Subcutaneous adipose tissue (tissue), 4 donors: ENCODE measurements around the gene POR. TPM values are rescaled to one million over a fixed set of nuclear protein-coding genes. Genes with fewer than 3 reads are reported as not detected.

Experiments used
- total RNA-seq, 4 donors: library from RNA; depleted of rRNA; stranded (reverse); fragments of >200 nt; gene quantifications; one replicate each; pipeline ENCODE4 v1.1.0, GENCODE V29; 2016
- TF ChIP-seq, protein P1 (sequence below): fragments of 450-650 bp; IDR thresholded peaks from one replicate; pipeline ENCODE4 v1.5.1; 2016; ENCODE audit warnings: low read depth, mild to moderate bottlenecking, control low read depth, antibody characterized with exemption, moderate library complexity

The POR gene
- total RNA-seq, 4 donors from 2014 or later, result 72.2 to 107 (median 79.5) TPM

DNA sequence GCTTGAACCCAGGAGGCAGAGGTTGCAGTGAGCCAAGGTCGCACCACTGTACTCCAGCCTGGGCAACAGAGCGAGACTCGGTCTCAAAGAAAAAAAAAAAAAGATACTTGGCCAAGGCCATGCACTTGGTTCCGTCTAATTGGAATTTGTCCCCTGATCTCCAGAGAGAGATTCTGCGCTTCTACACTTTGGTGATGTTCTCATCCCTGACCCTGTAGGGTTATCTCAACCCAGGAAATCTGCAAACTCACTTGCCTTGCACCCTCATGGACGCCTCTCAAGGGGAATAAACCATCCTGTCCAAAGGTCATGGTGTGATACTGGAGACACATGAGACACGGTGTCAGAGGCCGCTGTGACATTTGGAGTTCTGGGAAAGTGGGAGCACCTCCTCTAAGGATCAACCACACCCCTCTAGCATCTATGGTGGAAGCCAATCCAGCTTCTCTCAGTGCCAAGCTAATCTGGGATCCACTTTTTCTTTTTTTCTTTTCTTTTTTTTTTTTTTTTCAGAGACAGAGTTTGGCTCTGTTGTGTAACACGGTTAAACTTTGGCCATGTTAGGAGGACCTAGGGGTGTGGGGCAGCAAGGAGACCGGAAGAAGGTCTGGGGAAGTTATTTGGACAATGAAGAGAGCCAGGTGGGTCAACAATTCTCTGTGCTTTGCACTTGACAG, 7.8 kb upstream of the POR start:
- TF ChIP-seq, protein P1, sequence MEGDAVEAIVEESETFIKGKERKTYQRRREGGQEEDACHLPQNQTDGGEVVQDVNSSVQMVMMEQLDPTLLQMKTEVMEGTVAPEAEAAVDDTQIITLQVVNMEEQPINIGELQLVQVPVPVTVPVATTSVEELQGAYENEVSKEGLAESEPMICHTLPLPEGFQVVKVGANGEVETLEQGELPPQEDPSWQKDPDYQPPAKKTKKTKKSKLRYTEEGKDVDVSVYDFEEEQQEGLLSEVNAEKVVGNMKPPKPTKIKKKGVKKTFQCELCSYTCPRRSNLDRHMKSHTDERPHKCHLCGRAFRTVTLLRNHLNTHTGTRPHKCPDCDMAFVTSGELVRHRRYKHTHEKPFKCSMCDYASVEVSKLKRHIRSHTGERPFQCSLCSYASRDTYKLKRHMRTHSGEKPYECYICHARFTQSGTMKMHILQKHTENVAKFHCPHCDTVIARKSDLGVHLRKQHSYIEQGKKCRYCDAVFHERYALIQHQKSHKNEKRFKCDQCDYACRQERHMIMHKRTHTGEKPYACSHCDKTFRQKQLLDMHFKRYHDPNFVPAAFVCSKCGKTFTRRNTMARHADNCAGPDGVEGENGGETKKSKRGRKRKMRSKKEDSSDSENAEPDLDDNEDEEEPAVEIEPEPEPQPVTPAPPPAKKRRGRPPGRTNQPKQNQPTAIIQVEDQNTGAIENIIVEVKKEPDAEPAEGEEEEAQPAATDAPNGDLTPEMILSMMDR, result no peak

GRCh38 chr7:75909521-75910132, 5.3 kb upstream of the POR start:
- TF ChIP-seq, protein P1, result no peak

GRCh38 chr7:75913437-75913836, 1.5 kb upstream of the POR start:
- TF ChIP-seq, protein P1, result no peak

DNA sequence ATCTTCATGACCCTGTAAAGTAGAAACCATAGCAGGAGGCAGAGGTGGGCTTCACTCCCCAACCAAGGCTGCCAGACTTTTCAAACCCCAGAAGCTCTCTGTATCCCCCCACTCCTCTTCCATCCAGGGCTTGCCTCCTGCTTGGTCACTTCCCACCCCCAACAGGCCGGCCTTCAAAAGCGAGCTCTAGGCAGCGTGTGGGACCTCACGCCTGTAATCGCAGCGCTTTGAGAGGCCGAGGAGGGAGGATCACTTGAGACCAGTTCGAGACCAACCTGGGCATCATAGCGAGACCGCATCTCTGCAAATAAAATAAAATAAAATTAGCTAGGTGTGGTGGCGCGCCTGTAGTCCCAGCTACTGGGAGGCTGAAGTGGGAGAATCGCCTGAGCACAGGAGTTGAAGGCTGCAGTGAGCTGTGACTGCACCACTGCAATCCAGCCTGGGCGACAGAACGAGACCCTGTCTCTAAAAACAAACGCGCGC, 743 bp upstream of the POR start:
- TF ChIP-seq, protein P1, result no peak

GRCh38 chr7:75915416-75916156, 631 bp downstream of the POR start:
- TF ChIP-seq, protein P1, result no peak

DNA sequence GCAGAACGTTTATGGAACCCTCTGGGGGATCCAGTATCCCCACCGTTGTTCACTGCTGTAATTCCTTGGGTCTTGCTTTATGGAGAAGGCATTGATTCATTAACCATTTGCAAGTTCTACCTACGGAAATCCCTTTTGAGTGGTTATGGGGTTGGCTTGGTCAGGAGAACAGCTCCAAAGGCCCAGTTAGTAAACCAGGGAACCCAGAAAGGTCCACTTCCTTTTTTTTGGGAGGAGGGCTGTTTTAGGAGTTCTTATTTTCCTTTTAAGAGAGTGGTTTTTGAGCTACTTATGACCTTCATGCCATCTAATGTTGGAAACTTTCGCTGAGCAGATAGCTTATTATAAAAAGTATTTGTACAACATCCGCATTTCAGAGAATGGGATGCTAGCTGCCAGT, 1.3 kb downstream of the POR start:
- TF ChIP-seq, protein P1, result no peak
